Measurements from ENCODE around the gene ZFHX2.

Gene ZFHX2

DNA sequence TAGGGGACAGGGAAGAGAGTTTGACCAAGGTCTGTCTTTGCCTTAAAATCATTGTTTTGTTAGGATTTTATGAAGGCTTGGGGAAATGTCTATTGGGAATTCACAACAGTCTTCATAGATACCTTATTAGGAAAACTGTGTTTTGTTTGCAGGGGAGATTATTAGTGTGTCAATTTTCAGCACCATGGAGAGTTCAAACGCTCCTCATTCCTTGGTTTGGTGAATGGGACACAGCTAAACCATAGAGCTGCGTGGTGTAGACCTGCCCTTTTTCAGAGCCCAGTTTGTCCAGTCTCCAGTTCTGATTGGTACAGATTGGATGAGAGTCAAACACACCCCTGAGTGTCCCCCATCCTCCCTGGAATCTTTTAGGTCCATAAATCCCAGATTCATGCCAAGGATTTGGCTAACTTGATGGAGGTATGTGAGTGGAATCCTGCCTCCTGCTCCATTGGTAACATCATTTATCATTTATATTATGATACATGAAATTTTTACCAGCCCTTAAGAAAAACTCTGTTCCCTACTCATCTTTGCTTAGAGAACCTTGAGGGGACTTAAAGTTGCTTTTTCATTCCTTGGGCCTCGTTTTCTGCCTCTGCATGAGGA is 70.1 kb downstream of the ZFHX2 start:
- no peak overlapping the region for H3K27ac ChIP-seq
- TF ChIP-seq CTCF (conservative IDR thresholded peaks at IDR 0.05): no peak

GRCh38 chr14:23478109-23478759 is 73.3 kb downstream of the ZFHX2 start:
- H3K27ac ChIP-seq: no peak overlapping the region

DNA sequence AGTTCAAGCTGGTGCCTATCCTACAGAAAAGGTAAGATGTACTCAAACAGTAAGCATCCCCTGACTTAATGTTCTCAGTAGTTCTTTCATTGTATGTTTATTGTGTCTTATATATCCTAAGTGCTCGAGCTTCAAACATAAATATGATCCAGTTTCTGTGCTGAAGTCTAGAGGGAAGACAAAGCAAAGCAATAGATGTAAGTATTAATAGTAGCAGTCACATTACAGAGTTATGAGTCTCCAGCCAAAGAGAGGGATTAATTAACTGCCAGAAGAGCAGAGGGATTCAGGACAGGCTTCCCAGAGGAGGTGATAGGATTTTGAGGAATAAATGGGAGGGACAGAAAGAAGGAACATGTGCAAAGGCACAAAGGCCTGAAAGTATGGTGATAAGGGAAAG is 80.6 kb downstream of the ZFHX2 start:
- no peak overlapping the region for H3K27ac ChIP-seq
- TF ChIP-seq CTCF (conservative IDR thresholded peaks at IDR 0.05): no peak

More at GRCh38 chr14:23478109-23478759, 73.3 kb downstream of the ZFHX2 start:
- peak; percentile 75 for TF ChIP-seq CTCF (conservative IDR thresholded peaks at IDR 0.05)
